ENCODE data around the gene HSBP1L1.

DNA sequence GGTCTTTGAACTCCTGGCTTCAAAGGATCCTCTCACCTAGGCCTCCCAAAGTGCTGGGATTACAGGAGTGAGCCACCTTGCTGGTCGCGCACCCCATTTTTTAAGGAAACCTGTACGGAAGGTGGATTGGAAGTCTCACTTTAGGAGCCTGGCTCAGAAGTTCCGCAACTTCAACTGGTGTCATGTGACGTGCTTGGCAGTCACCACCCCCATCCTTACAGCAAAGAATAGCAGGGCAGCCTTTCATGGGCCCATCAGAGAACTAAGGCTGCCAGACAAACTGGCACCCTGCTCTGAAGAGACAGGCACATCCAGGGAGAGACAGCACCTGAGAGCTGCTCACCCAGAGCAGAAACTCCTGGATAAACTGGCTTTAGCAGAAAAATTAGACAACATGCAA is 9.7 kb upstream of the HSBP1L1 start:
- TF ChIP-seq EZH2 (IDR thresholded peaks at IDR 0.05) (no peak), SIN3A (IDR thresholded peaks at IDR 0.05; ENCODE audit: low read depth) (no peak), POLR2AphosphoS5 (IDR thresholded peaks at IDR 0.05; ENCODE audit: low read depth, low read length) (no peak)
- TF ChIP-seq, protein P1, sequence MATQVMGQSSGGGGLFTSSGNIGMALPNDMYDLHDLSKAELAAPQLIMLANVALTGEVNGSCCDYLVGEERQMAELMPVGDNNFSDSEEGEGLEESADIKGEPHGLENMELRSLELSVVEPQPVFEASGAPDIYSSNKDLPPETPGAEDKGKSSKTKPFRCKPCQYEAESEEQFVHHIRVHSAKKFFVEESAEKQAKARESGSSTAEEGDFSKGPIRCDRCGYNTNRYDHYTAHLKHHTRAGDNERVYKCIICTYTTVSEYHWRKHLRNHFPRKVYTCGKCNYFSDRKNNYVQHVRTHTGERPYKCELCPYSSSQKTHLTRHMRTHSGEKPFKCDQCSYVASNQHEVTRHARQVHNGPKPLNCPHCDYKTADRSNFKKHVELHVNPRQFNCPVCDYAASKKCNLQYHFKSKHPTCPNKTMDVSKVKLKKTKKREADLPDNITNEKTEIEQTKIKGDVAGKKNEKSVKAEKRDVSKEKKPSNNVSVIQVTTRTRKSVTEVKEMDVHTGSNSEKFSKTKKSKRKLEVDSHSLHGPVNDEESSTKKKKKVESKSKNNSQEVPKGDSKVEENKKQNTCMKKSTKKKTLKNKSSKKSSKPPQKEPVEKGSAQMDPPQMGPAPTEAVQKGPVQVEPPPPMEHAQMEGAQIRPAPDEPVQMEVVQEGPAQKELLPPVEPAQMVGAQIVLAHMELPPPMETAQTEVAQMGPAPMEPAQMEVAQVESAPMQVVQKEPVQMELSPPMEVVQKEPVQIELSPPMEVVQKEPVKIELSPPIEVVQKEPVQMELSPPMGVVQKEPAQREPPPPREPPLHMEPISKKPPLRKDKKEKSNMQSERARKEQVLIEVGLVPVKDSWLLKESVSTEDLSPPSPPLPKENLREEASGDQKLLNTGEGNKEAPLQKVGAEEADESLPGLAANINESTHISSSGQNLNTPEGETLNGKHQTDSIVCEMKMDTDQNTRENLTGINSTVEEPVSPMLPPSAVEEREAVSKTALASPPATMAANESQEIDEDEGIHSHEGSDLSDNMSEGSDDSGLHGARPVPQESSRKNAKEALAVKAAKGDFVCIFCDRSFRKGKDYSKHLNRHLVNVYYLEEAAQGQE (IDR thresholded peaks at IDR 0.05; ENCODE audit: low read depth), result no peak
- TF ChIP-seq, protein P2, sequence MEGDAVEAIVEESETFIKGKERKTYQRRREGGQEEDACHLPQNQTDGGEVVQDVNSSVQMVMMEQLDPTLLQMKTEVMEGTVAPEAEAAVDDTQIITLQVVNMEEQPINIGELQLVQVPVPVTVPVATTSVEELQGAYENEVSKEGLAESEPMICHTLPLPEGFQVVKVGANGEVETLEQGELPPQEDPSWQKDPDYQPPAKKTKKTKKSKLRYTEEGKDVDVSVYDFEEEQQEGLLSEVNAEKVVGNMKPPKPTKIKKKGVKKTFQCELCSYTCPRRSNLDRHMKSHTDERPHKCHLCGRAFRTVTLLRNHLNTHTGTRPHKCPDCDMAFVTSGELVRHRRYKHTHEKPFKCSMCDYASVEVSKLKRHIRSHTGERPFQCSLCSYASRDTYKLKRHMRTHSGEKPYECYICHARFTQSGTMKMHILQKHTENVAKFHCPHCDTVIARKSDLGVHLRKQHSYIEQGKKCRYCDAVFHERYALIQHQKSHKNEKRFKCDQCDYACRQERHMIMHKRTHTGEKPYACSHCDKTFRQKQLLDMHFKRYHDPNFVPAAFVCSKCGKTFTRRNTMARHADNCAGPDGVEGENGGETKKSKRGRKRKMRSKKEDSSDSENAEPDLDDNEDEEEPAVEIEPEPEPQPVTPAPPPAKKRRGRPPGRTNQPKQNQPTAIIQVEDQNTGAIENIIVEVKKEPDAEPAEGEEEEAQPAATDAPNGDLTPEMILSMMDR (IDR thresholded peaks at IDR 0.05 in 2 of 3, conservative IDR thresholded peaks at IDR 0.05 in 1 of 3; ENCODE audit: borderline replicate concordance in 1 of 3, insufficient read depth in 1 of 3, low read depth in 2 of 3, low read length in 2 of 3), result no peak
- TF ChIP-seq, protein P3, sequence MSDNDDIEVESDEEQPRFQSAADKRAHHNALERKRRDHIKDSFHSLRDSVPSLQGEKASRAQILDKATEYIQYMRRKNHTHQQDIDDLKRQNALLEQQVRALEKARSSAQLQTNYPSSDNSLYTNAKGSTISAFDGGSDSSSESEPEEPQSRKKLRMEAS (IDR thresholded peaks at IDR 0.05), result no peak
